OCI-LY3 (cell line): ENCODE data around the gene BRINP3.

Experiments
- CTCF ChIP-seq: fragments of 200-600, 300-600 bp; sonication (generic); IDR thresholded peaks from 2 replicates; pipeline ENCODE4 v1.5.1; 2014; ENCODE audit warnings: antibody characterized with exemption, low read length, low read depth
- EZH2phosphoT487 ChIP-seq: fragments of 200-600 bp; shearing (Covaris generic); IDR thresholded peaks from 2 replicates; pipeline ENCODE4 v1.6.1; 2018; ENCODE audit warnings: antibody characterized with exemption, mixed run types, low read depth

- no peak for TF ChIP-seq EZH2phosphoT487
- no peak for TF ChIP-seq CTCF
Measured at GRCh38 chr1:190205713-190206112, 272.0 kb downstream of the BRINP3 start.
